Breast epithelium (tissue), 3 donors: Measurements from ENCODE around the gene FOXF1.

Experiments used
- POLR2A ChIP-seq: fragments of 450-650 bp; IDR thresholded peaks from one replicate; pipeline ENCODE4 v1.6.1; 2016; ENCODE audit warnings: antibody characterized with exemption, mild to moderate bottlenecking, moderate library complexity
- TF ChIP-seq, protein P1 (sequence below), 3 donors: fragments of 450-650 bp; IDR thresholded peaks; one replicate each; pipeline ENCODE4 v1.5.1; 2016 to 2017; ENCODE audit warnings: antibody characterized with exemption in 3 of 3, mild to moderate bottlenecking in 3 of 3, moderate library complexity in 3 of 3

DNA sequence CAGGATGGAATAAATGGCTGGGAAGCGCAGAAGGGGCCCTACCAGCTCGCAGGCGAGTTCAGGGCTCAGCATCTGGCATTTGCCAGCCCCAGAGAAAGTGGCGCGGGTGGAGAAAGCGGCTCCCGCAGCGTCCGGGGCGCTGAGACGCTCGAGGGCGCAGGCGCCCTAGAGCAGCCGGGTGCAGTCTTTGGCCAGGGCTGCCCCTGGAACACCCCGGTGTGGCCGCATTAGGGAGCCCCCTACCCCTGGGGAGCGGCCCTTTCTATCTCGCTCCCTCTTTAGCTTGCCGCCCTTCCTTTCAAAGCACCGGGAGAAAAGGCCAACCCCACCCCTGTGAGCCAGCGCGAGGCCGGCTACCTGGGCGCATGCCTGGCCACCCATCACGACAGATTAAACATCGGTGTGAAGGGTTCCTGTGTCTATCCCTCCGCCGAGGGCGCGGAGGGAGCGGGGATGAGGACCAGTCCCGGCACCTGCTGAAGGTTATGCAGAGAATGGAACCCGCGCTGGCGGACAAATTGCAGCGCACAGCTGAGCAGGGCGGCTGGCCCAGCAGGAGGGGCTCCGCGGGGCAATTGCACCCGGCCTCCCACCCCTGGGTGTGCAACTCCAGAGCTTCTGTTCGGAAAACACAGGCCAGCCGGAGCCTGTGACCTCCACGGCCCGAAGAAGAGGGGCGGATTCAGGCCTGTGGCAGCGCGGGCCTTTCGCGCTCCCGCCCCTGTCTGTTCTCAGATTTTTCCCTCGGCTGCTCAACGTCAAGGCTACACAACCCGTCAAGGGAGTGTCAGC is 15.6 kb upstream of the FOXF1 start:
- TF ChIP-seq, protein P1, sequence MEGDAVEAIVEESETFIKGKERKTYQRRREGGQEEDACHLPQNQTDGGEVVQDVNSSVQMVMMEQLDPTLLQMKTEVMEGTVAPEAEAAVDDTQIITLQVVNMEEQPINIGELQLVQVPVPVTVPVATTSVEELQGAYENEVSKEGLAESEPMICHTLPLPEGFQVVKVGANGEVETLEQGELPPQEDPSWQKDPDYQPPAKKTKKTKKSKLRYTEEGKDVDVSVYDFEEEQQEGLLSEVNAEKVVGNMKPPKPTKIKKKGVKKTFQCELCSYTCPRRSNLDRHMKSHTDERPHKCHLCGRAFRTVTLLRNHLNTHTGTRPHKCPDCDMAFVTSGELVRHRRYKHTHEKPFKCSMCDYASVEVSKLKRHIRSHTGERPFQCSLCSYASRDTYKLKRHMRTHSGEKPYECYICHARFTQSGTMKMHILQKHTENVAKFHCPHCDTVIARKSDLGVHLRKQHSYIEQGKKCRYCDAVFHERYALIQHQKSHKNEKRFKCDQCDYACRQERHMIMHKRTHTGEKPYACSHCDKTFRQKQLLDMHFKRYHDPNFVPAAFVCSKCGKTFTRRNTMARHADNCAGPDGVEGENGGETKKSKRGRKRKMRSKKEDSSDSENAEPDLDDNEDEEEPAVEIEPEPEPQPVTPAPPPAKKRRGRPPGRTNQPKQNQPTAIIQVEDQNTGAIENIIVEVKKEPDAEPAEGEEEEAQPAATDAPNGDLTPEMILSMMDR (IDR thresholded peaks at IDR 0.05): no peak
- no peak for TF ChIP-seq POLR2A
